Measurements from ENCODE around the gene C3orf18.
A peak's percentile ranks its signal among the peaks of the same experiment; 100 is the strongest.

Gene C3orf18

GRCh38 chr3:50567386-50568167 is at the start of gene C3orf18:
Gene C3orf18, minus strand, starts transcription at chr3:50567747. Its CDS starts 2,048 bp downstream, at chr3:50565699.
- DNase-seq (ENCODE audit: low read depth): peak; percentile 94

- DNase-seq (ENCODE audit: low read depth): peak; percentile 93
These were observed 49.2 kb upstream of the C3orf18 start for GRCh38 chr3:50616770-50617095.

- peak; percentile 81 for DNase-seq (ENCODE audit: low read depth)
These were observed 48.6 kb upstream of the C3orf18 start for GRCh38 chr3:50616003-50616769.

GRCh38 chr3:50615190-50615589 is 47.6 kb upstream of the C3orf18 start:
- DNase-seq (ENCODE audit: low read depth): no peak

GRCh38 chr3:50612970-50613846 is 45.7 kb upstream of the C3orf18 start:
- no peak for DNase-seq (ENCODE audit: low read depth)

- no peak for DNase-seq (ENCODE audit: low read depth)
These were observed 44.8 kb upstream of the C3orf18 start for GRCh38 chr3:50612234-50612882.

- DNase-seq (ENCODE audit: low read depth): peak; percentile 98
These were observed 44.1 kb upstream of the C3orf18 start, which contains the start of gene CISH for GRCh38 chr3:50611464-50612233. Gene CISH, minus strand, starts transcription at chr3:50611774. Its CDS starts 124 bp downstream, at chr3:50611650.

GRCh38 chr3:50610992-50611463 is 43.5 kb upstream of the C3orf18 start:
- DNase-seq (ENCODE audit: low read depth): no peak

- no peak for DNase-seq (ENCODE audit: low read depth)
These were observed 42.8 kb upstream of the C3orf18 start for GRCh38 chr3:50610181-50610971.

- no peak for DNase-seq (ENCODE audit: low read depth)
These were observed 42.2 kb upstream of the C3orf18 start for GRCh38 chr3:50609763-50610085.

GRCh38 chr3:50609071-50609762 is 41.7 kb upstream of the C3orf18 start:
- DNase-seq (ENCODE audit: low read depth): no peak

GRCh38 chr3:50608278-50608677 is 40.7 kb upstream of the C3orf18 start:
- no peak for DNase-seq (ENCODE audit: low read depth)

GRCh38 chr3:50607271-50608091 is 39.9 kb upstream of the C3orf18 start:
- no peak for DNase-seq (ENCODE audit: low read depth)

GRCh38 chr3:50606596-50606995 is 39.0 kb upstream of the C3orf18 start:
- no peak for DNase-seq (ENCODE audit: low read depth)

GRCh38 chr3:50605901-50606326 is 38.4 kb upstream of the C3orf18 start:
- DNase-seq (ENCODE audit: low read depth): no peak

GRCh38 chr3:50604628-50605588 is 37.4 kb upstream of the C3orf18 start:
- DNase-seq (ENCODE audit: low read depth): no peak

GRCh38 chr3:50604110-50604621 is 36.6 kb upstream of the C3orf18 start:
- DNase-seq (ENCODE audit: low read depth): no peak
